Endothelial cell of umbilical vein (primary cell): ENCODE data around the gene FOXRED1. TPM values are rescaled to one million over a fixed set of nuclear protein-coding genes. Genes with fewer than 3 reads are reported as not detected.
"Not testable (repeated sequence)": the region's sequence is repeated elsewhere in the genome, so short reads cannot be mapped to it uniquely, and the experiment has no call there.

Experiments
- BruUV-seq: library from RNA; stranded (reverse); fragments of 400-500 nt; replicated peaks from 2 replicates; lab custom pipeline; 2021; lab: Mats Ljungman, UMichigan
- CTCF ChIA-PET: fragments of 300-600, 350-600 bp; sonication (Branson Sonifier 250); formaldehyde crosslinking; loops from one replicate; lab custom pipeline; 2021; ENCODE audit warnings: antibody characterized with exemption, inconsistent platforms; lab: Charles Lee
- POLR2A ChIA-PET: fragments of 300-600, 350-600 bp; sonication (Branson Sonifier 250); formaldehyde crosslinking; loops from one replicate; lab custom pipeline; 2021; ENCODE audit warnings: antibody characterized with exemption, inconsistent platforms; lab: Charles Lee
- DNase-seq: peaks from one replicate; pipeline ENCODE4 v3.0.0-alpha.2; 2011; ENCODE audit warnings: low read depth, low spot score
- FAIRE-seq: peaks from 2 replicates; lab custom pipeline; 2011; peaks lifted over from hg19 to GRCh38; lab: Jason Lieb, UNC
- H2AFZ ChIP-seq: 2 replicates; pipeline ENCODE4 v1.6.0; 2012; ENCODE audit warnings: low read depth, low read length, control low read depth, inconsistent platforms
- H3K27ac ChIP-seq: 2 replicates; pipeline ENCODE4 v1.5.1; 2011; ENCODE audit warnings: low read depth, mild to moderate bottlenecking, control low read depth, low read length, moderate library complexity; ENCODE audit not compliant: insufficient read depth
- H3K27me3 ChIP-seq, 2 experiments: 2 replicates each; pipeline versions ENCODE4 v1.6.0 to v1.6.1; 2011; ENCODE audit warnings: low read length in 2 of 2, mixed read lengths in 1 of 2; ENCODE audit not compliant: control insufficient read depth in 2 of 2, insufficient read depth in 2 of 2
- H3K36me3 ChIP-seq, 2 experiments: 2 replicates in 1 of 2; 3 replicates in 1 of 2; pipeline ENCODE4 v1.5.1; 2011; ENCODE audit warnings: low read length in 2 of 2, mild to moderate bottlenecking in 1 of 2, moderate library complexity in 1 of 2; ENCODE audit not compliant: control insufficient read depth in 2 of 2, insufficient read depth in 2 of 2; ENCODE audit errors: extremely low read depth in 1 of 2
- H3K4me1 ChIP-seq: 3 replicates; pipeline ENCODE4 v1.5.1; 2011; ENCODE audit warnings: mild to moderate bottlenecking, low read length; ENCODE audit not compliant: control insufficient read depth, insufficient read depth; ENCODE audit errors: extremely low read depth
- H3K4me2 ChIP-seq: 2 replicates; pipeline ENCODE4 v1.6.1; 2011; ENCODE audit warnings: low read length, control low read depth, mixed read lengths; ENCODE audit not compliant: insufficient read depth
- H3K4me3 ChIP-seq, 3 experiments: fragments of 200-600 bp in 1 of 3; sonication (generic), shearing (Covaris generic) in 1 of 3; replicated peaks in 1 of 3; 2 replicates each; pipeline ENCODE4 v1.5.1; 2011 to 2016; ENCODE audit warnings: control low read depth in 3 of 3, low read length in 3 of 3, mild to moderate bottlenecking in 2 of 3, inconsistent platforms in 1 of 3, low read depth in 1 of 3, moderate library complexity in 1 of 3; ENCODE audit not compliant: insufficient read depth in 1 of 3
- H3K79me2 ChIP-seq: 2 replicates; pipeline ENCODE4 v1.6.0; 2012; ENCODE audit warnings: low read length, inconsistent platforms; ENCODE audit not compliant: control insufficient read depth, insufficient read depth
- H3K9ac ChIP-seq: replicated peaks from 2 replicates; pipeline ENCODE3; 2011; ENCODE audit warnings: low read length, control low read depth; ENCODE audit not compliant: insufficient read depth; ENCODE audit errors: extremely low read depth
- H3K9me1 ChIP-seq: replicated peaks from 3 replicates; pipeline ENCODE4 v1.6.0; 2011; ENCODE audit warnings: mild to moderate bottlenecking, low read length; ENCODE audit not compliant: control insufficient read depth, insufficient read depth; ENCODE audit errors: extremely low read depth
- H3K9me3 ChIP-seq: replicated peaks from 2 replicates; pipeline ENCODE4 v1.5.1; 2012; ENCODE audit warnings: low read length, inconsistent platforms; ENCODE audit not compliant: control insufficient read depth, insufficient read depth
- H4K20me1 ChIP-seq: replicated peaks from 2 replicates; pipeline ENCODE3; 2011; ENCODE audit warnings: mild to moderate bottlenecking, low read length; ENCODE audit not compliant: control insufficient read depth, insufficient read depth; ENCODE audit errors: extremely low read depth
- EZH2 ChIP-seq: IDR thresholded peaks from 2 replicates; pipeline ENCODE4 v1.6.1; 2012; ENCODE audit warnings: borderline replicate concordance, low read depth, mild to moderate bottlenecking, moderate library complexity, low read length, inconsistent platforms; ENCODE audit not compliant: severe bottlenecking
- FOS ChIP-seq: IDR thresholded peaks from 2 replicates; pipeline ENCODE4 v1.6.1; 2011; ENCODE audit warnings: mild to moderate bottlenecking, low read length, moderate library complexity, borderline replicate concordance; ENCODE audit not compliant: insufficient read depth
- GATA2 ChIP-seq: IDR thresholded peaks from 2 replicates; pipeline ENCODE4 v1.7.0; 2011; ENCODE audit warnings: low read depth, mild to moderate bottlenecking, moderate library complexity, mixed read lengths, low read length; ENCODE audit not compliant: insufficient read length, insufficient read depth
- JUN ChIP-seq: IDR thresholded peaks from 2 replicates; pipeline ENCODE4 v1.6.1; 2011; ENCODE audit warnings: borderline replicate concordance, low read depth; ENCODE audit not compliant: insufficient read length, insufficient read depth
- MYC ChIP-seq: IDR thresholded peaks from one replicate; pipeline ENCODE4 v1.6.1; 2011; ENCODE audit warnings: mild to moderate bottlenecking, low read depth, low read length
- POLR2A ChIP-seq: IDR thresholded peaks from 2 replicates; pipeline ENCODE4 v1.6.1; 2012; ENCODE audit warnings: low read depth, mild to moderate bottlenecking, control low read depth, low read length
- POLR2AphosphoS5 ChIP-seq: IDR thresholded peaks from 2 replicates; pipeline ENCODE4 v1.6.1; 2012; ENCODE audit warnings: low read depth, mild to moderate bottlenecking, control low read depth, low read length, moderate library complexity; ENCODE audit not compliant: insufficient read depth
- dilution Hi-C: fragments of 300-500 bp; cut with MboI; formaldehyde crosslinking; loops from one replicate; pipeline ENCODE4 v1.15.0; 2019; ENCODE audit warnings: low sequenced_read_pairs; ENCODE audit not compliant: extremely low pct_ligation_motif_present
- intact Hi-C: fragments of 100-400 bp; cut with micrococcal nuclease; formaldehyde crosslinking; loops from one replicate; pipeline ENCODE4 v1.10.0; 2022
- polyA plus RNA-seq, 4 experiments: library from polyadenylated mRNA; depleted of rRNA in 3 of 4; stranded (reverse) in 3 of 4; unstranded in 1 of 4; fragments of >200 nt; gene quantifications; 2 replicates each; pipeline versions ENCODE4 v1.2.1 to v1.2.3, GENCODE V29; 2011 to 2012; ENCODE audit warnings: missing spikeins in 1 of 4
- total RNA-seq: library from RNA; stranded (reverse); gene quantifications from 2 replicates; pipeline ENCODE4 v1.2.3, GENCODE V29; 2021
- TF ChIP-seq, protein P1 (sequence below): IDR thresholded peaks from 2 replicates; pipeline ENCODE4 v1.6.1; 2011; ENCODE audit not compliant: insufficient read depth, insufficient read length
- TF ChIP-seq, protein P2 (sequence below), 2 donors: IDR thresholded peaks; 1 replicate in 1 of 2; 2 replicates in 1 of 2; pipeline ENCODE4 v1.5.1; 2011; ENCODE audit warnings: low read length in 2 of 2, mild to moderate bottlenecking in 2 of 2, moderate library complexity in 2 of 2, control low read depth in 1 of 2, inconsistent platforms in 1 of 2, low read depth in 1 of 2; ENCODE audit not compliant: insufficient read depth in 1 of 2; ENCODE audit errors: extremely low read depth in 1 of 2

The FOXRED1 gene
- total and polyA plus RNA-seq, 2 donors (not counting 3 experiments of a cell fraction or from before 2014, with no cell fraction given), result 32.4 to 33.5 TPM

DNA sequence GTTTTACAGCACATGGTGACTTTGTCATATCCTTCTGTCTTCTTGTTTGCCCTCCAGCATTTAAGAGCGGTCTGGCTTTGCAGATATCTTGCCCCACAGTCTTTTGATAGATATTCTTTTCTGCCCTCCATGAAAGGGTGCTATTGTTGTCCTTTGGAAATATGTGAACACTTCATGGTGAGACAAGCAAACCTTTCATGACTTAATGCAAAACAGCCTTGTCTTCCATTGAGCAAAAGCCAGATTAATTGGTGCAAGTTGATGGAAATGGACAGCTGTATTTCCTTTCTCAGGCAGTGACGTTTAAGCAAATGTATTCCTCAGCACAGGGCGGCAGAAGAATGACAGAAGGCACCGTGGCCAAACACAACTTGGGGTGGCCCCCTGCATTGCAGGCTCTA, 39.3 kb downstream of the FOXRED1 start:
- no TSS peak for BruUV-seq
- no peak overlapping the region for H2AFZ ChIP-seq
- no peak overlapping the region for H3K4me2 ChIP-seq
- H3K4me3 ChIP-seq, result no peak overlapping the region
- H3K27me3 ChIP-seq, result no peaks in the 10 kb centered on the region
- no peak for DNase-seq
- CTCF ChIA-PET, result interaction anchor here (0.7 to 10.7 kb wide), 6 partner anchors 8 to 174 kb away, joined by 3 to 437 read pairs (median 8); no protein-coding TSS in a partner anchor
- no peak overlapping the region for H3K27ac ChIP-seq
- no peaks in the 10 kb centered on the region for H3K4me1 ChIP-seq
- H3K79me2 ChIP-seq, result no peaks in the 10 kb centered on the region
- H3K9me1 ChIP-seq, result no peaks in the 10 kb centered on the region
- no peaks in the 10 kb centered on the region for H4K20me1 ChIP-seq
- no peak for FAIRE-seq
- intact Hi-C loops (no loop called here), dilution Hi-C loops (no loop called here)
- H3K9me3 ChIP-seq, result no peaks in the 10 kb centered on the region
- no peak overlapping the region for H3K9ac ChIP-seq
- POLR2A ChIA-PET, result no interaction called here
- no peaks in the 10 kb centered on the region for H3K36me3 ChIP-seq
- TF ChIP-seq, protein P1, sequence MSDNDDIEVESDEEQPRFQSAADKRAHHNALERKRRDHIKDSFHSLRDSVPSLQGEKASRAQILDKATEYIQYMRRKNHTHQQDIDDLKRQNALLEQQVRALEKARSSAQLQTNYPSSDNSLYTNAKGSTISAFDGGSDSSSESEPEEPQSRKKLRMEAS, result no peak
- TF ChIP-seq POLR2A (no peak), MYC (no peak), JUN (no peak), POLR2AphosphoS5 (no peak), EZH2 (no peak), FOS (no peak), GATA2 (no peak)
- TF ChIP-seq, protein P2, sequence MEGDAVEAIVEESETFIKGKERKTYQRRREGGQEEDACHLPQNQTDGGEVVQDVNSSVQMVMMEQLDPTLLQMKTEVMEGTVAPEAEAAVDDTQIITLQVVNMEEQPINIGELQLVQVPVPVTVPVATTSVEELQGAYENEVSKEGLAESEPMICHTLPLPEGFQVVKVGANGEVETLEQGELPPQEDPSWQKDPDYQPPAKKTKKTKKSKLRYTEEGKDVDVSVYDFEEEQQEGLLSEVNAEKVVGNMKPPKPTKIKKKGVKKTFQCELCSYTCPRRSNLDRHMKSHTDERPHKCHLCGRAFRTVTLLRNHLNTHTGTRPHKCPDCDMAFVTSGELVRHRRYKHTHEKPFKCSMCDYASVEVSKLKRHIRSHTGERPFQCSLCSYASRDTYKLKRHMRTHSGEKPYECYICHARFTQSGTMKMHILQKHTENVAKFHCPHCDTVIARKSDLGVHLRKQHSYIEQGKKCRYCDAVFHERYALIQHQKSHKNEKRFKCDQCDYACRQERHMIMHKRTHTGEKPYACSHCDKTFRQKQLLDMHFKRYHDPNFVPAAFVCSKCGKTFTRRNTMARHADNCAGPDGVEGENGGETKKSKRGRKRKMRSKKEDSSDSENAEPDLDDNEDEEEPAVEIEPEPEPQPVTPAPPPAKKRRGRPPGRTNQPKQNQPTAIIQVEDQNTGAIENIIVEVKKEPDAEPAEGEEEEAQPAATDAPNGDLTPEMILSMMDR (IDR thresholded peaks at IDR 0.05; ENCODE audit: extremely low read depth in 1 of 2, insufficient read depth in 1 of 2, low read depth in 1 of 2, low read length in 2 of 2), result no peak

DNA sequence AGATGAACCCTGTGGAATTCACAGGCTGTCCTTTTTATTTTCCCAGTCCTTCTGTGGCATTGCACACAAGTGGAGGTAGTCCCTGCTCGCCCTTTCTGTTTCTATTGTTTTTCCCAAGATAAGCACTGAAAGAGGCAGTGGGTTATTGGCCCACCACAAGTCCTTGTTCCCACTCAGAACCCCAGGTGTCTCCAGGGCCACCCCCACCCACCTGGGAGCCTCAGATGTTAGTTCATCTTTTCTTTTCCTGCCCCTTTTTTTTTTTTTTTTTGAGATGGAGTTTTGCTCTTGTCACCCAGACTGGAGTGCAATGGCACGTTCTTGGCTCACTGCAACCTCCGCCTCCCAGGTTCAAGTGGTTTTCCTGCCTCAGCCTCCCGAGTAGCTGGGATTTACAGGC, 39.8 kb downstream of the FOXRED1 start:
- POLR2A ChIA-PET, H4K20me1 ChIP-seq, FAIRE-seq, H3K9ac ChIP-seq, H3K4me1 ChIP-seq, BruUV-seq, H3K4me3 ChIP-seq, intact Hi-C loops, H3K9me1 ChIP-seq, H2AFZ ChIP-seq, DNase-seq, H3K9me3 ChIP-seq, H3K4me2 ChIP-seq, H3K36me3 ChIP-seq, dilution Hi-C loops, H3K27ac ChIP-seq, H3K27me3 ChIP-seq, H3K79me2 ChIP-seq: not testable (repeated sequence)
- CTCF ChIA-PET, result interaction anchor here (2.7 to 10.7 kb wide), 3 partner anchors 122 to 174 kb away, joined by 10 to 437 read pairs (median 64); no protein-coding TSS in a partner anchor
